Hepatocyte (in vitro differentiated cells): ENCODE data around the gene SH3TC1.

Experiments used
- EZH2 ChIP-seq: fragments of 200-600 bp; sonication (generic); IDR thresholded peaks from 2 replicates; pipeline ENCODE4 v1.6.1; 2016; ENCODE audit warnings: antibody characterized with exemption, mild to moderate bottlenecking, borderline replicate concordance
- TF ChIP-seq, protein P1 (sequence below): fragments of 200-600 bp; sonication (generic); IDR thresholded peaks from 2 replicates; pipeline ENCODE4 v1.5.1; 2016; ENCODE audit warnings: antibody characterized with exemption, mild to moderate bottlenecking; ENCODE audit not compliant: poor library complexity

DNA sequence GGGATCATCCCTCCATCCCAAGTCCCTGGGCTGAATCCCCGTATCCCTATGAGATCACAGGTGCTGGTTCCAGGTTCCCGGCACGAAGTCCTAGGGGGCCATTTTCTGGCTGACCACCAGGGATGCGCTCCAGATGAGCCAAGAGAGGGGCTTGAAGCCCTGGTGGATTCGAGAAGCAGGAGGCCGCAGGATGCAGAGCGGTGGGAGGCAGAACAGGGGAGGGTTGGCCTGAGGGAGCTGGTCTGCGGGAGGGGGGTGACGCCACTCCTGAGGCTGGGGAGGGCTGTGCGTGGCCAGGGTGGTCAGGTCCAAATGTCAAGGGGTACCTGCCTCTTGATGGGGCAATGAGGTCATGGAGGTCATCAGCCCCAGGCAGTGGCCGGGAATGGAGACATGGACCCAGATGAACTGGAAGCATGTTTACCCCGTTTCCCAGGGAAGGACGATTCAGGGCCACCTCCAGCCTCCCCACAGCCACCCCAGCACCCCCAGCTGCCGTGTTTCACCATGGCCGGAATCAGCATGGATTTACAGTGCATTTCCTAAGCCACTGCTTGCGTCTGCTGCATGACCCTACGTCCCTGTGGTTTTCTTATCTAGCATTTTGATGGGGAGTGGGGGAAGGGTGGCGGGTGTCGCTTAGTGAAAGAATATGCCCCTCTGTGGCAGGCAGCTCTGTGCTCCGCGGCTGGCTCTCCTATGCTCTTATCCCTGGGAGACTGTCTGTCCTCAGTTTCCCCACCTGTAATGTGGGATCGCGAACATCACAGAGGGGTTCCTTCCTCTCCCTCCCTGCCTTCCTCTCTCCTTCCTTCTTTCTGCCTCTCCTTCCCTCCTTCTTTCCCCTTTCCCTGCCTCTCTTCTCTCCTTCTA is 53.4 kb downstream of the SH3TC1 start:
- TF ChIP-seq, protein P1, sequence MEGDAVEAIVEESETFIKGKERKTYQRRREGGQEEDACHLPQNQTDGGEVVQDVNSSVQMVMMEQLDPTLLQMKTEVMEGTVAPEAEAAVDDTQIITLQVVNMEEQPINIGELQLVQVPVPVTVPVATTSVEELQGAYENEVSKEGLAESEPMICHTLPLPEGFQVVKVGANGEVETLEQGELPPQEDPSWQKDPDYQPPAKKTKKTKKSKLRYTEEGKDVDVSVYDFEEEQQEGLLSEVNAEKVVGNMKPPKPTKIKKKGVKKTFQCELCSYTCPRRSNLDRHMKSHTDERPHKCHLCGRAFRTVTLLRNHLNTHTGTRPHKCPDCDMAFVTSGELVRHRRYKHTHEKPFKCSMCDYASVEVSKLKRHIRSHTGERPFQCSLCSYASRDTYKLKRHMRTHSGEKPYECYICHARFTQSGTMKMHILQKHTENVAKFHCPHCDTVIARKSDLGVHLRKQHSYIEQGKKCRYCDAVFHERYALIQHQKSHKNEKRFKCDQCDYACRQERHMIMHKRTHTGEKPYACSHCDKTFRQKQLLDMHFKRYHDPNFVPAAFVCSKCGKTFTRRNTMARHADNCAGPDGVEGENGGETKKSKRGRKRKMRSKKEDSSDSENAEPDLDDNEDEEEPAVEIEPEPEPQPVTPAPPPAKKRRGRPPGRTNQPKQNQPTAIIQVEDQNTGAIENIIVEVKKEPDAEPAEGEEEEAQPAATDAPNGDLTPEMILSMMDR: no peak
- TF ChIP-seq EZH2: no peak
